C4-2B (cell line): ENCODE results near the gene LRP1B.

Source experiments
- H3K27ac ChIP-seq: fragments of 450-650 bp; 2 replicates; pipeline ENCODE4 v1.5.1; 2017
- CTCF ChIP-seq: fragments of 450-650 bp; conservative IDR thresholded peaks from 2 replicates; pipeline ENCODE4 v1.5.1; 2017; ENCODE audit warnings: mild to moderate bottlenecking
- ZFX ChIP-seq: fragments of 450-650 bp; IDR thresholded peaks from 2 replicates; pipeline ENCODE4 v1.6.1; 2017

LRP1B gene

GRCh38 chr2:141105763-141106162 is 1025.1 kb downstream of the LRP1B start:
- no peak for TF ChIP-seq CTCF
- TF ChIP-seq ZFX, result no peak
- H3K27ac ChIP-seq, result no peak overlapping the region

- H3K27ac ChIP-seq, result no peak overlapping the region
- TF ChIP-seq CTCF (no peak), ZFX (no peak)
Observed at GRCh38 chr2:141103216-141103615, 1027.6 kb downstream of the LRP1B start.

GRCh38 chr2:141079231-141079630 is 1051.6 kb downstream of the LRP1B start:
- TF ChIP-seq ZFX, result no peak
- no peak for TF ChIP-seq CTCF
- H3K27ac ChIP-seq, result no peak overlapping the region

GRCh38 chr2:141075753-141076152 is 1055.1 kb downstream of the LRP1B start:
- H3K27ac ChIP-seq, result no peak overlapping the region
- TF ChIP-seq ZFX (no peak), CTCF (no peak)

- no peak overlapping the region for H3K27ac ChIP-seq
- TF ChIP-seq CTCF (no peak), ZFX (no peak)
Observed at GRCh38 chr2:141068053-141068682, 1062.6 kb downstream of the LRP1B start.

- TF ChIP-seq ZFX (no peak), CTCF (no peak)
- H3K27ac ChIP-seq, result no peak overlapping the region
Observed at GRCh38 chr2:141065042-141065441, 1065.8 kb downstream of the LRP1B start.

- TF ChIP-seq ZFX, result no peak
- TF ChIP-seq CTCF, result no peak
- no peak overlapping the region for H3K27ac ChIP-seq
Observed at GRCh38 chr2:141063406-141063805, 1067.4 kb downstream of the LRP1B start.
